ENCODE results near the gene TCF15.

TCF15 gene

DNA sequence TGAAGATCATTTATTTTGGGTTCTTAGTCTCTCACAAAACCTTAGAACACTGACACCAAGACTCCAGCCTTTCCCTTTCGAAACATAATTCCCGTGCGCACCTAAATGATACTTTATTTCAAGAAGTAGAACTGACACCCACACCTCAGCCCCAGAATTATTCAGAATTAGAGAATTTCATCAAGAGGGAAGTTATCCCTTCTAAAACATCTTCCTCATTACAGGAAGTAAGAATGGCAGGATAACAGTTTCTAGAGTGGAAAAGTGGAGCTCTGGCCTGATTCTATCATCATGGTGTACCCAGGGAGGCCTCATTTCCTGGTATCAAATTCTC, 44.3 kb upstream of the TCF15 start:
- TF ChIP-seq POLR2AphosphoS5 (IDR thresholded peaks at IDR 0.05; ENCODE audit: low read depth, low read length) (no peak), SIN3A (IDR thresholded peaks at IDR 0.05; ENCODE audit: borderline replicate concordance, insufficient read depth, low read length) (no peak), REST (IDR thresholded peaks at IDR 0.05; ENCODE audit: insufficient read depth in 1 of 2, low read depth in 2 of 2, low read length in 2 of 2) (no peak), TAF1 (IDR thresholded peaks at IDR 0.05; ENCODE audit: borderline replicate concordance, insufficient read depth, low read length) (no peak), FOXP2 (optimal IDR thresholded peaks at IDR 0.05; ENCODE audit: borderline replicate concordance, extremely low read depth, extremely low read length, insufficient read depth) (no peak)

GRCh38 chr20:653590-654416, 43.7 kb upstream of the TCF15 start:
- TF ChIP-seq FOXP2 (optimal IDR thresholded peaks at IDR 0.05; ENCODE audit: borderline replicate concordance, extremely low read depth, extremely low read length, insufficient read depth) = no peak
- no peak for TF ChIP-seq POLR2AphosphoS5 (IDR thresholded peaks at IDR 0.05; ENCODE audit: low read depth, low read length)
- TF ChIP-seq TAF1 (IDR thresholded peaks at IDR 0.05; ENCODE audit: borderline replicate concordance, insufficient read depth, low read length) = no peak
- TF ChIP-seq SIN3A (IDR thresholded peaks at IDR 0.05; ENCODE audit: borderline replicate concordance, insufficient read depth, low read length) = no peak
- TF ChIP-seq REST (IDR thresholded peaks at IDR 0.05; ENCODE audit: insufficient read depth in 1 of 2, low read depth in 2 of 2, low read length in 2 of 2) = no peak

DNA sequence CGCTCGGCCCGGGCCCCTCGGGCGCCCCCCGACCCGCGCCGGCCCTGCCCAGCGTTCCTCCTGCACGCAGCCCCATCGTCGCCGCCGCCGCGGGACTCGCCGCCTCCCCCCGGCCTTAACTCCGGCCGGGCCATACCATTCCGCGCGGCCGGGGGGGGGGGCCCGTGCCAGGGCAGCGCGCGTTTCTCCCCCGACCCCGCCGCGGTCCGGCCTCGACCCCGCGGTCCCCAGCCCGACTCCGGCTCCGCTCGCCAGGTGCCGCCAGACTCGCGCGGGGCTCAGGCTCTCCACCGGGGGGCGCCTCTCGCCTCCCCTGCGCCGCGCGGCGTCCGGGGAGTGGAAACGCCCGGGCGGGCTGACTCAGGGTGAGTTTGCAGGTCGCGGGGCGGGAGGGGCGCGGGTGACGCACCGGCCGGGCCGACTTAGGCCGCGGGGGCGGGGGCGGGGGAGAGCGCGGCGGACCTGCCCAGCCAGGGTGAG, 43.0 kb upstream of the TCF15 start, which contains the start of gene SRXN1:
Gene SRXN1 (minus strand): TSS at position 91 of the 480 bp plus-strand sequence. CDS start 15 bp downstream, at position 76.
- TF ChIP-seq FOXP2 (optimal IDR thresholded peaks at IDR 0.05; ENCODE audit: borderline replicate concordance, extremely low read depth, extremely low read length, insufficient read depth) (peak; percentile 61), REST (IDR thresholded peaks at IDR 0.05; ENCODE audit: insufficient read depth in 1 of 2, low read depth in 2 of 2, low read length in 2 of 2) (no peak; a peak in 1 of 4 replicates), POLR2AphosphoS5 (IDR thresholded peaks at IDR 0.05; ENCODE audit: low read depth, low read length) (no peak), SIN3A (IDR thresholded peaks at IDR 0.05; ENCODE audit: borderline replicate concordance, insufficient read depth, low read length) (no peak), TAF1 (IDR thresholded peaks at IDR 0.05; ENCODE audit: borderline replicate concordance, insufficient read depth, low read length) (peak; percentile 43; the same call in 1 of the 2 replicates)

DNA sequence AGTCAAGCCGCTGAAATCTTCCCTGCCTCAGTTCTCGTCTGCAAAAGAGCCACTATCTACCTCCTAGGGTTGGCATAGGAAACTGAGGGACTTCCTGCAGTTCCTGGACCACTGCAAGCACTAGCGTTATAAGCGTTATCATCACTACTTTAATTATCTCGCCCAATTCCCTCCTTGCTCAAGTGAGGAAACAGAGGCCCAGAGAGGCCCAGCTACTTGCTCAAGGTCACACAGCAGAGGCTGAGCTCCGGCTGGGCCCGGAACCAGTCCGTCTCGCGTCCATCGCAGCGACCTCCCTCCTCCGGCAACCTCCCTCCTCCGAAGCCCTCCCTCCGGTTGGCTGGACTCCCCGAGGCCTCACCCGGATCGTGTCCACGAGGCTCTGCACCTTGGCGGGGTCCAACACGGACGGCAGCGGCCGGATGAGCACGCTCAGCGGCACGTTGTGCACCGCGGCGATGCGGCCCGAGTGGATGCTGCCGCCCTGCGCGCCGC, 42.6 kb upstream of the TCF15 start:
- TF ChIP-seq TAF1 (IDR thresholded peaks at IDR 0.05; ENCODE audit: borderline replicate concordance, insufficient read depth, low read length) = no peak
- TF ChIP-seq REST (IDR thresholded peaks at IDR 0.05; ENCODE audit: insufficient read depth in 1 of 2, low read depth in 2 of 2, low read length in 2 of 2) = no peak
- TF ChIP-seq POLR2AphosphoS5 (IDR thresholded peaks at IDR 0.05; ENCODE audit: low read depth, low read length) = no peak

All from PFSK-1 (cell line).